HG02981 (cell line): ENCODE data around the gene MCF2L.
"Not testable (repeated sequence)": the region's sequence is repeated elsewhere in the genome, so short reads cannot be mapped to it uniquely, and the experiment has no call there.

Experiments
- ATAC-seq: cut with Tn5 transposase; IDR thresholded peaks from one replicate; pipeline ENCODE4 v1.9.1; 2021; ENCODE audit warnings: mild to moderate bottlenecking, moderate library complexity; ENCODE audit not compliant: unreplicated experiment

MCF2L gene

GRCh38 chr13:113106711-113107351 lies 137.8 kb downstream of the MCF2L start:
- ATAC-seq = no peak

GRCh38 chr13:113108521-113108920 lies 139.5 kb downstream of the MCF2L start:
- not testable (repeated sequence) for ATAC-seq

- no peak for ATAC-seq
These were observed 140.4 kb downstream of the MCF2L start for GRCh38 chr13:113109151-113110047.

- no peak for ATAC-seq
These were observed 141.2 kb downstream of the MCF2L start for GRCh38 chr13:113110048-113110851.

- no peak for ATAC-seq
These were observed 141.9 kb downstream of the MCF2L start for GRCh38 chr13:113110852-113111315.

- not testable (repeated sequence) for ATAC-seq
These were observed 142.8 kb downstream of the MCF2L start for GRCh38 chr13:113111821-113112220.

GRCh38 chr13:113112475-113112874 lies 143.5 kb downstream of the MCF2L start:
- ATAC-seq = not testable (repeated sequence)

- no peak for ATAC-seq
These were observed 144.2 kb downstream of the MCF2L start for GRCh38 chr13:113112893-113113845.

GRCh38 chr13:113113846-113114271 lies 144.8 kb downstream of the MCF2L start:
- ATAC-seq = no peak

GRCh38 chr13:113114511-113115362 lies 145.7 kb downstream of the MCF2L start:
- no peak for ATAC-seq

- no peak for ATAC-seq
These were observed 146.6 kb downstream of the MCF2L start for GRCh38 chr13:113115363-113116205.

GRCh38 chr13:113116206-113116800 lies 147.3 kb downstream of the MCF2L start:
- no peak for ATAC-seq

- no peak for ATAC-seq
These were observed 147.9 kb downstream of the MCF2L start for GRCh38 chr13:113116871-113117271.

GRCh38 chr13:113117335-113117872 lies 148.4 kb downstream of the MCF2L start:
- ATAC-seq = no peak

- ATAC-seq = no peak
These were observed 148.9 kb downstream of the MCF2L start for GRCh38 chr13:113117911-113118260.

GRCh38 chr13:113118261-113119021 lies 149.4 kb downstream of the MCF2L start:
- ATAC-seq = no peak
